Myocyte (in vitro differentiated cells): ENCODE results near the gene CYP4F22. TPM values are rescaled to one million over a fixed set of nuclear protein-coding genes. Genes with fewer than 3 reads are reported as not detected.
A peak's percentile ranks its signal among the peaks of the same experiment; 100 is the strongest.
"Not testable (repeated sequence)": the region's sequence is repeated elsewhere in the genome, so short reads cannot be mapped to it uniquely, and the experiment has no call there.

Experiments used
- DNase-seq: peaks from one replicate; pipeline ENCODE4 v3.0.0-alpha.2; 2012; ENCODE audit warnings: low read depth
- total RNA-seq: library from RNA; depleted of rRNA; stranded (reverse); fragments of >200 nt; gene quantifications from 2 replicates; pipeline ENCODE4 v1.2.3, GENCODE V29; 2014

Gene CYP4F22
- total RNA-seq, 1 donor from 2014 or later = not detected

GRCh38 chr19:15488489-15489226 is 19.7 kb upstream of the CYP4F22 start:
- DNase-seq = no peak

GRCh38 chr19:15495151-15495550 is 13.2 kb upstream of the CYP4F22 start:
- no peak for DNase-seq

- DNase-seq = no peak
These were observed 10.0 kb upstream of the CYP4F22 start for GRCh38 chr19:15498156-15498858.

GRCh38 chr19:15498910-15499309 is 9.4 kb upstream of the CYP4F22 start:
- no peak for DNase-seq

GRCh38 chr19:15501596-15501995 is 6.7 kb upstream of the CYP4F22 start:
- DNase-seq = no peak

GRCh38 chr19:15502264-15502663 is 6.1 kb upstream of the CYP4F22 start:
- no peak for DNase-seq

GRCh38 chr19:15506074-15506571 is 2.2 kb upstream of the CYP4F22 start:
- DNase-seq = no peak

GRCh38 chr19:15507068-15508034 is 974 bp upstream of the CYP4F22 start:
- no peak for DNase-seq

- DNase-seq = no peak
These were observed 3.5 kb downstream of the CYP4F22 start for GRCh38 chr19:15511671-15512424.

GRCh38 chr19:15515227-15515625 is 6.9 kb downstream of the CYP4F22 start:
- not testable (repeated sequence) for DNase-seq

GRCh38 chr19:15516363-15516762 is 8.0 kb downstream of the CYP4F22 start:
- DNase-seq = no peak

GRCh38 chr19:15517778-15518177 is 9.5 kb downstream of the CYP4F22 start:
- no peak for DNase-seq

- DNase-seq = no peak
These were observed 11.2 kb downstream of the CYP4F22 start for GRCh38 chr19:15519433-15519976.

GRCh38 chr19:15524781-15525180 is 16.5 kb downstream of the CYP4F22 start:
- DNase-seq = no peak

- DNase-seq = no peak
These were observed 17.0 kb downstream of the CYP4F22 start for GRCh38 chr19:15525291-15525690.

GRCh38 chr19:15526408-15526807 is 18.1 kb downstream of the CYP4F22 start:
- DNase-seq = no peak

GRCh38 chr19:15527705-15528104 is 19.4 kb downstream of the CYP4F22 start:
- no peak for DNase-seq

- DNase-seq = peak; percentile 8
These were observed 21.5 kb downstream of the CYP4F22 start for GRCh38 chr19:15529774-15530372.

- DNase-seq = no peak
These were observed 24.6 kb downstream of the CYP4F22 start for GRCh38 chr19:15532779-15533521.
